SU-DHL-6 (cell line): ENCODE results near the gene QPRT.
"Not testable (repeated sequence)": the region's sequence is repeated elsewhere in the genome, so short reads cannot be mapped to it uniquely, and the experiment has no call there.

Experiments
- H2AFZ ChIP-seq: fragments of 200-600 bp; sonication (generic); 2 replicates; pipeline ENCODE4 v1.6.1; 2014; ENCODE audit warnings: low read depth, mild to moderate bottlenecking, moderate library complexity, mixed read lengths, antibody characterized with exemption, low read length; ENCODE audit not compliant: severe bottlenecking
- H3F3A ChIP-seq: fragments of 200-600 bp; shearing (Covaris generic); 2 replicates; pipeline ENCODE4 v1.6.0; 2016; ENCODE audit warnings: antibody characterized with exemption, mild to moderate bottlenecking; ENCODE audit not compliant: insufficient read depth
- H3K27ac ChIP-seq: fragments of 200-600 bp; sonication (generic); 2 replicates; pipeline ENCODE4 v1.5.1; 2016; ENCODE audit warnings: low read depth, mild to moderate bottlenecking, low read length, moderate library complexity, mixed read lengths
- H3K27me3 ChIP-seq: fragments of 200-600 bp; sonication (generic), shearing (Covaris generic); 2 replicates; pipeline ENCODE4 v1.6.0; 2014; ENCODE audit warnings: mild to moderate bottlenecking, low read length
- H3K36me3 ChIP-seq: fragments of 200-600 bp; sonication (generic); 2 replicates; pipeline ENCODE4 v1.6.1; 2014; ENCODE audit warnings: mild to moderate bottlenecking, low read length, mixed read lengths
- H3K4me2 ChIP-seq: fragments of 300-600, 200-600 bp; shearing (Covaris generic), sonication (generic); 2 replicates; pipeline ENCODE4 v1.6.0; 2014; ENCODE audit warnings: low read length, low read depth, mild to moderate bottlenecking; ENCODE audit not compliant: poor library complexity, severe bottlenecking
- H3K4me3 ChIP-seq: fragments of 200-600 bp; sonication (generic); 2 replicates; pipeline ENCODE4 v1.5.1; 2014; ENCODE audit warnings: antibody characterized with exemption, low read length, mild to moderate bottlenecking, mixed read lengths; ENCODE audit not compliant: insufficient read depth, poor library complexity, severe bottlenecking
- H3K79me2 ChIP-seq: fragments of 200-600 bp; sonication (generic); 2 replicates; pipeline ENCODE4 v1.6.1; 2014; ENCODE audit warnings: mild to moderate bottlenecking, low read length, moderate library complexity; ENCODE audit not compliant: insufficient read depth
- H3K9ac ChIP-seq: fragments of 200-600 bp; sonication (generic); 2 replicates; pipeline ENCODE4 v1.7.0; 2014; ENCODE audit warnings: mild to moderate bottlenecking, low read length
- H3K9me2 ChIP-seq: fragments of 200-600 bp; sonication (generic); replicated peaks from 2 replicates; pipeline ENCODE4 v1.6.1; 2014; ENCODE audit warnings: low read length; ENCODE audit not compliant: insufficient read depth
- H3K9me3 ChIP-seq: fragments of 200-600 bp; sonication (generic); 2 replicates; pipeline ENCODE4 v1.6.1; 2014; ENCODE audit warnings: low read length, mixed read lengths; ENCODE audit not compliant: insufficient read depth
- H4K20me1 ChIP-seq: fragments of 200-600 bp; sonication (generic); 2 replicates; pipeline ENCODE4 v1.6.1; 2014; ENCODE audit warnings: low read depth, mild to moderate bottlenecking, antibody characterized with exemption, low read length, moderate library complexity, mixed read lengths
- CTCF ChIP-seq: fragments of 200-600 bp; sonication (generic); IDR thresholded peaks from one replicate; pipeline ENCODE4 v1.5.1; 2017; ENCODE audit warnings: antibody characterized with exemption, mild to moderate bottlenecking, low read length, moderate library complexity; ENCODE audit not compliant: insufficient read depth, poor library complexity, severe bottlenecking
- EZH2phosphoT487 ChIP-seq: fragments of 200-600 bp; sonication (generic), shearing (Covaris generic); conservative IDR thresholded peaks from 2 replicates; pipeline ENCODE4 v1.6.1; 2018; ENCODE audit warnings: mild to moderate bottlenecking, antibody characterized with exemption, low read length, moderate library complexity, mixed read lengths

The QPRT gene

GRCh38 chr16:29720703-29721102 is 41.7 kb downstream of the QPRT start:
- Histone ChIP-seq H3K9me2 (no peaks in the 10 kb centered on the region), H3F3A (no peaks in the 10 kb centered on the region), H3K9ac (no peak overlapping the region), H3K4me2 (no peak overlapping the region), H3K27ac (no peak overlapping the region), H3K9me3 (no peaks in the 10 kb centered on the region), H3K36me3 (no peaks in the 10 kb centered on the region), H4K20me1 (no peaks in the 10 kb centered on the region), H3K79me2 (no peaks in the 10 kb centered on the region), H3K4me3 (no peak overlapping the region), H2AFZ (no peak overlapping the region), H3K27me3 (no peaks in the 10 kb centered on the region)
- TF ChIP-seq CTCF = no peak
- no peak for TF ChIP-seq EZH2phosphoT487

GRCh38 chr16:29721167-29721879 is 42.3 kb downstream of the QPRT start:
- not testable (repeated sequence) for H3K79me2 ChIP-seq, H3K4me2 ChIP-seq, H3K9me3 ChIP-seq, H3K36me3 ChIP-seq, H3K4me3 ChIP-seq, H4K20me1 ChIP-seq, H2AFZ ChIP-seq, H3K9me2 ChIP-seq, H3F3A ChIP-seq, H3K27me3 ChIP-seq, H3K9ac ChIP-seq, H3K27ac ChIP-seq
- peak; percentile 22 for TF ChIP-seq CTCF

GRCh38 chr16:29726845-29727377 is 47.9 kb downstream of the QPRT start:
- H3K4me3 ChIP-seq = no peak overlapping the region
- no peak overlapping the region for H2AFZ ChIP-seq
- no peaks in the 10 kb centered on the region for H3K79me2 ChIP-seq
- H3K9me3 ChIP-seq = no peaks in the 10 kb centered on the region
- no peak overlapping the region for H3K9ac ChIP-seq
- no peak overlapping the region for H3K4me2 ChIP-seq
- H3K36me3 ChIP-seq = no peaks in the 10 kb centered on the region
- H3F3A ChIP-seq = 0 out of 2 replicates have a peak, but pooled peaks cover 4% of the 10 kb centered on the region
- TF ChIP-seq CTCF (no peak), EZH2phosphoT487 (no peak)
- no peaks in the 10 kb centered on the region for H3K27me3 ChIP-seq
- no peaks in the 10 kb centered on the region for H3K9me2 ChIP-seq
- no peak overlapping the region for H3K27ac ChIP-seq
- no peaks in the 10 kb centered on the region for H4K20me1 ChIP-seq
